ENCODE measurements around the gene SCO2.

The SCO2 gene

DNA sequence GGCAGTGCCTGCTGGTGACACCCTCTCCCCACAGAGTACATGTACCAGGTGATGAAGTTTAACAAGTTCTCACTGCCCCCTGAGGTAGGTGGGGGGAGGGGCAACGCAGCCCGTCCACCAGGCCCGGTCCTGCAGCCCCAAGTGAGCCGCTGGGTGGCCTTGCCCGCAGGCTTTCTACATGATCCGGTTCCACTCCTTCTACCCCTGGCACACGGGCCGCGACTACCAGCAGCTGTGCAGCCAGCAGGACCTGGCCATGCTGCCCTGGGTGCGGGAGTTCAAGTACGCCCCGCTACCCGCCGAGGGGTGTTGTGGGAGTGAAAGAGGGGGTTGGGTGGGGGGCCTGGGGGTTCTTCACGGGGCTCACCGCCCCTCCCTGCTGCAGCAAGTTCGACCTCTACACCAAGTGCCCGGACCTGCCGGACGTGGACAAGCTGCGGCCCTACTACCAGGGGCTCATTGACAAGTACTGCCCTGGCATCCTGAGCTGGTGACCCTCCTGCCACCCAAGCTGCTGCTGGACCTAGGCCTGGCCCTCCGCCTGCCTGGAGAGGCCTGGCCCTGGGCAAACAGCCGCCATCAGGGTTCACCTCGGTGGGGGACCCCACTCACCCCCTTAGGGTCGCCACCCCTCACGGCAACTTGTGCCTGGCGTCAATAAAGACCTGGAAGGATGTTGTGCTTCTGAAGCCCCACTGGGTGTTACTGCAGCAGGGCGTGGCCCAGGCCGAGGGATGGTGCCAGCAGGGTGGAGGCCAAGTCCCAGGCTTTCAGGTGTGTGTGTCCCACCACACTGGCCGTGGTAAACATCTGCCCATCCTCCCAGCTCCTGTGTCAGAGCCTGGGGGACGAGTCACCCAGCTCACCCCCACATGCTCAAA, 35.8 kb downstream of the SCO2 start:
- no peak for DNase-seq

GRCh38 chr22:50488886-50489285, 36.5 kb downstream of the SCO2 start:
- DNase-seq: no peak

GRCh38 chr22:50488006-50488677, 37.3 kb downstream of the SCO2 start:
- DNase-seq: no peak

GRCh38 chr22:50487290-50488005, 38.0 kb downstream of the SCO2 start:
- no peak for DNase-seq

GRCh38 chr22:50486561-50487289, 38.7 kb downstream of the SCO2 start, which contains the start of gene MIOX:
Gene MIOX (plus strand): TSS chr22:50486859. CDS start chr22:50486898, 39 bp downstream.
- DNase-seq: no peak

DNA sequence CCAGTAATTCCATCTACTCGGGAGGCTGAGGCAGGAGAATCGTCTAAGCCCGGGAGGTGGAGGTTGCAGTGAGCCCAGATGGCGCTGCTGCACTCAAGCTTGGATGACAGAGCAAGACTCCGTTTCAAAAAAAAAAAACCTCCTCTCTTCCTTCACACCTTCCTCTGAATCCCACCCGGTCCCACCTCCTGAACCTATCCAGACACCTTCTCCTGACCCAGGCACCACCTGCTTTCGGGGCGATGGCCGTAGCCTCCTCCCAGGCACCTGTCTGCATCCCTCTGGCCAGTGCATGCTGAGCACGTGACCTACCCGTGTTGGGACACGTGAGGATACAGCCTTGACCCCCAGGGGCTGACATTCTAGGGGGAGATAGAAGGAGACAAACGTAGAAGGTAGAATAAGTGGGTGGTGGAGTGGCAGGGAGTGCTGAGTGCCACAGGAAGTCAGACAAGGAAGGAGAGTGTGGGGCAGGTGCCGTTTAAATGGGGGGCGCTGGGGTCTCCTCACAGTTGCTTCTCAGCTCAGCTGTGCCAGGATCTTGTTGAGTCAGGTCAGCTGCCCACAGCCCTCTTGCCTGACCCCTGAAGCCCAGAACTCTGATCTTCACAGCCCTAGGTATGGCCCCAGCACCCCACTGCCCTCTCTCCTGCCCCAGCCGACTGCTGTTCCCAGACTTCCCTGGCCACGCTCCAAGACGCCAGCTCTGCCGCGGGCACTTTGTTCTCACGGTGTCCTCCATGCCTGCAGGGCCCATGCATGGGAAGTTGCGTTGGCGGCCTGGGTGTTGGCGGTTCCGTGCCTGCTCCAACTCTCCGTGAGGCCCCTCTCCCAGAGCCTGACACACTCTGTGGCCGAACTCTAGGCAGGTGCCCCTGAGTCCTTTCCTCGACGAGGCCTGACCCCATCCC, 39.9 kb downstream of the SCO2 start:
- DNase-seq: no peak

- DNase-seq: no peak
Measured at GRCh38 chr22:50483977-50484853, 41.2 kb downstream of the SCO2 start.

- DNase-seq: no peak
Measured at GRCh38 chr22:50483556-50483955, 41.8 kb downstream of the SCO2 start.

DNA sequence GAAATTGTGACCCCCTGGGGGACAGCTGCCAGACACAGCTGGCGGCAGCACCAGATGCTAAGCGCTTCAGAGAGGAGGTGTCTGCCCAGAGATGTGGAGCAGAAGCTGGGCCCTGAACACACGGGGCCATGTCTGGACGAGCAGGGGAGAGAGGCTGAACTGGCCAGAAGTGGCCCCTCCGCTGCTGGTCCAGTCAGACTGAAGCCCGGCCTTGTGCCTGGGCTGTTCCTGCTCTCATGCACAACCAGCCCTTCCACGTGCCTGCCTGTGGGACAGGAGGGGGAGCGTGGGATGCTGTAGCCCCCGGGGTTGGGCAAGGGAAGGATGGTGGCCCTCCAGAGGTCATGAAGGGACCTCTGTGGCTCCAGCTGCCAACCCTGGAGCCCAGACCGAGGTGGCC, 42.3 kb downstream of the SCO2 start:
- no peak for DNase-seq

DNA sequence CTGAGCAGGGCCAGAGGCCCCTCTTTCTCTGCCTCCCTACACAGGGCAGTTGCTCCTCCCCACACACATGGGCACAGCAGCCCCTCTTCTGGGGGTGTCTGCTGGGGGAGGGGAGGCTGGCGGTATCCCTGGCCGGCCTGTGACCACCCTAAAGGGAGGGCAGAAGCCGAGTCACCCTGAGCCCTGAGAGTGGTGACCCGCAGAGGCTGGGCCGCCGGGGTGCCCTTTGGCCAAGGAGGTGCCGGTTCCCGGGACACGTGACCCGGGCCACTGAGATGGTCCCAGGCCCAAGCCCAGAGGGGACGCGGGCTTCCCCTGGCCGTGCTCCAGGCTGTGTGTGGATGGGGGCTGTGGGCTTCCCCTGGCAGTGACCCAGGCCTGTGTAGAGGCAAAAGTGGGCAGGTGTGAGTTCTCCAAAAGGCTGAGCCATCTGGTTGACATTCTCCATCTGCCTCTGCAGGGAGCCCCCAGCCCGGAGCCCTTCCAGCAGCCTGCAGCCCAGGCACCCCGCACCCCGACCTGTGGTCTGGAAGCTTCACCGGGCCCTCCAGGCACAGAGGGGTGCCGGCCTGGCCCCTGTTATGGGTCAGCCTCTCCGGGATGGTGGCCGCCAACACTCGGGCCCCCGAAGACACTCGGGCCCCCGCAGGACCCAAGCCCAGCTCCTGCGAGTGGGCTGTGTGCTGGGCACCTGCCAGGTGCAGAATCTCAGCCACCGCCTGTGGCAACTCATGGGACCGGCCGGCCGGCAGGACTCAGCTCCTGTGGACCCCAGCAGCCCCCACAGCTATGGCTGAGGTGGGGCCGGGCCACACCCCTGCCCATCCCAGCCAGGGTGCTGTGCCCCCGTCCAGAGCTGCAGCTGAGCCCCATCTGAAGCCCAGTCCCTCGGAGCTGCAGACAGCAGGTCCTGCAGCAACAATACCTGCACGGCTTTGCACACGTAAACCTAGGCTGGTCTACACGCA, 43.0 kb downstream of the SCO2 start:
- no peak for DNase-seq

DNA sequence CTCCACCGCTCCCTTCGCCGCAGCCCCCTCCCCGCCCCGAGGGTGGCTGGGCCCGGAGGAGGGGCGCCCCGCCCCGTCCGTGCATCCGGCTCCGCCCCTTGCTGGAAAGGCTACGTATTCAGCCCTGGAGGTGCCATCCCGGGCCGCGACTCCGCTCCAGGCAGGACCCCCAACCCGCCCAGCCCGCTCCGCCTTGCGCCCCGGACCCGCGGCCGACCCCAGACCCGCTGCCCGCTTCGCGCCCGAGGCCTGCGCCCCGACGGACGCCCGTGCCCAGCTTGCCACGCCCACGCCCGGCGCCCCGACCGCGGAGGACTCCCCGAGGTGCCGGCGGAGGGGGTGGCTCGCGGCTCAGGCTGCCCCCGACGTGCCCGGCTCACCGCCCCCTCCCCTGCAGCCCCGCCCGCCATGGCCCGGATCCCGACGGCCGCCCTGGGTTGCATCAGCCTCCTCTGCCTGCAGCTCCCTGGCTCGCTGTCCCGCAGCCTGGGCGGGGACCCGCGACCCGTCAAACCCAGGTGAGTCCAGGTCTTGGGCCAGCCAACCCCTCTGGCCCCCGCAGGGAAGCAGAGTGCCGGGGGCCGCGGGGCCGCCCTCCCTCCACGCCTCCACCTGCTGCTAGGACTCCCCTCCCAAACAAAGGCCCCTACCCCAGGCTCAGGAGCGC, 43.8 kb downstream of the SCO2 start, which contains the start of gene ADM2:
Gene ADM2 (plus strand): TSS at position 104 of the 667 bp plus-strand sequence. CDS start 305 bp downstream, at position 409.
- DNase-seq: peak; percentile 57

DNA sequence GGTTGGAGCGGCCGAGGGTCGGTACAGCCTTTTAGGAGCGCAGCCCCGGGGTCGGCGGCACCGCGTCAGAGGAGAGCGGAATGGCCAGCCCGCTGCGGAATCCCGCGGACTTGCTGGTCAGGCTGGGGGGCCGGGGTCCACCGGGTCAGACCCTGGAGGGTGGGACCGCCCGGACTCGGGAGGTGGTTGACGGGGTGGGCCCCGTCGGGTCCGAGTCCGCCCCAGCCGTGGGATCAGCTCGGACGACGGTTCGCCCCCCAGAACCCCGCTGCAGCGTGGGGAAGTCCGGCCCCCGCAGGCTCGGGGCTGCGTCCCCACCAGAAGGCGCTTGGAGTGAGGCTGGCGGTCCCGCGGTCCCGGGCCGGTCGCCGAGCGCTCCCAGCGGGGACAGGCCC, 44.4 kb downstream of the SCO2 start:
- DNase-seq: no peak

GRCh38 chr22:50479721-50480120, 45.7 kb downstream of the SCO2 start:
- no peak for DNase-seq

- DNase-seq: no peak
Measured at GRCh38 chr22:50477923-50478322, 47.5 kb downstream of the SCO2 start.

- no peak for DNase-seq
Measured at GRCh38 chr22:50476868-50477267, 48.5 kb downstream of the SCO2 start.

- no peak for DNase-seq
Measured at GRCh38 chr22:50475652-50476002, 49.8 kb downstream of the SCO2 start.

DNA sequence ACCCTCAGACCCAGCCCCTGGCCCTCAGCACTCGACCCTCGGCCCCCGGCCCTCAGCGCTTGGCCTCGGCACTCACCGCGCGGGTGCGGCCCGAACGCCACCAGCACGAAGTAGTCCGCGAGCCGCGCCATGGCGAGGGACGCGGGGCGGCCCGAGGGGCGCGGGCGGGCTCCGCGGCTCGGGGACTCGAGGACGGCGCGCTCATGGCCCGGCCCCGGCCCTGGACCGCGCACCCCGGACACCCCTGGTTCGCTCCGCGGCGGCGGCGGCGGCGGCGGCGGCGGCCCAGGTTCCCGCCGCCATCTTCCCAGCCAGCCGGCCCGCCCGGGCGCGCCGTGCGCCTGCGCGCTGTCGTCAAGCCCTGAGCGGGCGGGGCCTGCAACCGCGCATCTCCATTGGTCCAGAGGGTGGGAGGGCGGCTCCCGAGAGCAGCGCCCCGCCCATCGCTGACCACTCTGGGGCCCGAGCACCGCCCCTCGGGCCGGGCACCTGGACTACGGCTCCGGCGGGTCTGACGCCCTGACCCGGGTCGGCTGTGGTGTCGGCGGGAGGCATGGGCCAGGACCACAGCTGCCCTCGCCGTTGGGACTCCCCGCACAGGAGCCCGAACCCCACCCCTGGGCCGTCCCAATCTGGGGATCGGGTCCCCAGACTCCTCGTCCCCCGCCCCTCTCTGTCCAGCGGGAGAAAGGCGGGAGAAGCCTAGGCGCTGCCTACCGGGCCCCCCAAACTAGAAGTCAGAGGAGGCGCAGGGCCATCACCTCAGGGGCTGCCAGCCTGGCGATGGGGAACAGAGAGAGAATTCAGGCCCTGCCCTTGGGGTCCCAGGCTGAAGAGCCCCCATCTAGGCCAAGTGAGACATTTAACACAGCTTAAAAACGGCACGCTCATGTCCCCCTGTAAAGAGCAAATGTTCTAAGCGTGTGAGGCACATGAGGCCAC, 50.4 kb downstream of the SCO2 start, which contains the start of gene SBF1:
Gene SBF1 (minus strand): TSS at position 326 of the 942 bp plus-strand sequence. CDS start 195 bp downstream, at position 131.
- peak; percentile 79 for DNase-seq

All from activated T-cell treated with anti-CD3 and anti-CD28 coated beads for 4 hours (primary cell).